ENCODE measurements around the gene NOS1AP. TPM values are rescaled to one million over a fixed set of nuclear protein-coding genes. Genes with fewer than 3 reads are reported as not detected.

The NOS1AP gene
- total and polyA plus RNA-seq, 2 donors (not counting 3 experiments of a cell fraction or from before 2014, with no cell fraction given), result 1.3 to 5.4 TPM

GRCh38 chr1:162145966-162146696 lies 76.6 kb downstream of the NOS1AP start:
- DNase-seq (ENCODE audit: low read depth, low spot score), result no peak
- Histone ChIP-seq H3K4me1 (ENCODE audit: control insufficient read depth, extremely low read depth, insufficient read depth, low read length) (no peaks in the 10 kb centered on the region), H3K79me2 (ENCODE audit: control insufficient read depth, insufficient read depth, low read length) (no peaks in the 10 kb centered on the region), H3K27me3 (ENCODE audit: control insufficient read depth in 2 of 2, insufficient read depth in 2 of 2, low read length in 2 of 2) (no peaks in the 10 kb centered on the region), H3K27ac (ENCODE audit: insufficient read depth, low read depth, low read length) (no peak overlapping the region), H3K9me3 (replicated peaks; ENCODE audit: control insufficient read depth, insufficient read depth, low read length) (no peaks in the 10 kb centered on the region), H4K20me1 (replicated peaks; ENCODE audit: control insufficient read depth, extremely low read depth, insufficient read depth, low read length) (no peaks in the 10 kb centered on the region), H3K36me3 (ENCODE audit: control insufficient read depth in 2 of 2, extremely low read depth in 1 of 2, insufficient read depth in 2 of 2, low read length in 2 of 2) (no peaks in the 10 kb centered on the region), H3K9me1 (replicated peaks; ENCODE audit: control insufficient read depth, extremely low read depth, insufficient read depth, low read length) (no peaks in the 10 kb centered on the region), H3K4me2 (ENCODE audit: insufficient read depth, low read length) (no peak overlapping the region), H3K4me3 (replicated peaks in 1 of 3; ENCODE audit: insufficient read depth in 1 of 3, low read depth in 1 of 3, low read length in 3 of 3) (no peak overlapping the region), H2AFZ (ENCODE audit: low read depth, low read length) (no peak overlapping the region), H3K9ac (replicated peaks; ENCODE audit: extremely low read depth, insufficient read depth, low read length) (no peak overlapping the region)
- dilution Hi-C loops (cut with MboI; ENCODE audit: extremely low pct_ligation_motif_present, low sequenced_read_pairs), result no loop called here
- ChIA-PET CTCF (interaction anchor here (1.2 kb wide), 1 partner anchor 10 kb away, joined by 3 read pairs; no protein-coding TSS in a partner anchor), POLR2A (no interaction called here)
- TF ChIP-seq GATA2 (IDR thresholded peaks at IDR 0.05; ENCODE audit: insufficient read depth, insufficient read length, low read depth, low read length) (no peak), MYC (IDR thresholded peaks at IDR 0.05; ENCODE audit: low read depth, low read length) (no peak), FOS (IDR thresholded peaks at IDR 0.05; ENCODE audit: borderline replicate concordance, insufficient read depth, low read length) (no peak), JUN (IDR thresholded peaks at IDR 0.05; ENCODE audit: borderline replicate concordance, insufficient read depth, insufficient read length, low read depth) (no peak)
- intact Hi-C loops (cut with micrococcal nuclease), result no loop called here
- BruUV-seq (replicated peaks), result no TSS peak
- no peak for FAIRE-seq

- POLR2A ChIA-PET, result no interaction called here
- TF ChIP-seq CTCF (IDR thresholded peaks at IDR 0.05; ENCODE audit: extremely low read depth in 1 of 2, insufficient read depth in 1 of 2, low read depth in 1 of 2, low read length in 2 of 2) (no peak), POLR2AphosphoS5 (IDR thresholded peaks at IDR 0.05; ENCODE audit: insufficient read depth, low read depth, low read length) (no peak), GATA2 (IDR thresholded peaks at IDR 0.05; ENCODE audit: insufficient read depth, insufficient read length, low read depth, low read length) (no peak), EZH2 (IDR thresholded peaks at IDR 0.05; ENCODE audit: borderline replicate concordance, low read depth, low read length, severe bottlenecking) (no peak), POLR2A (IDR thresholded peaks at IDR 0.05; ENCODE audit: low read depth, low read length) (no peak), FOS (IDR thresholded peaks at IDR 0.05; ENCODE audit: borderline replicate concordance, insufficient read depth, low read length) (no peak), MYC (IDR thresholded peaks at IDR 0.05; ENCODE audit: low read depth, low read length) (no peak), JUN (IDR thresholded peaks at IDR 0.05; ENCODE audit: borderline replicate concordance, insufficient read depth, insufficient read length, low read depth) (no peak), MAX (IDR thresholded peaks at IDR 0.05; ENCODE audit: insufficient read depth, insufficient read length) (no peak)
- no peak overlapping the region for H3K4me3 ChIP-seq (replicated peaks in 1 of 3; ENCODE audit: insufficient read depth in 1 of 3, low read depth in 1 of 3, low read length in 3 of 3)
- no peaks in the 10 kb centered on the region for H3K9me3 ChIP-seq (replicated peaks; ENCODE audit: control insufficient read depth, insufficient read depth, low read length)
- CTCF ChIA-PET, result interaction anchor here (0.8 kb wide), 1 partner anchor 11 kb away, joined by 3 read pairs; no protein-coding TSS in a partner anchor
- FAIRE-seq, result no peak
- H3K9me1 ChIP-seq (replicated peaks; ENCODE audit: control insufficient read depth, extremely low read depth, insufficient read depth, low read length), result no peaks in the 10 kb centered on the region
- no peak overlapping the region for H2AFZ ChIP-seq (ENCODE audit: low read depth, low read length)
- intact Hi-C loops (cut with micrococcal nuclease) (no loop called here), dilution Hi-C loops (cut with MboI; ENCODE audit: extremely low pct_ligation_motif_present, low sequenced_read_pairs) (no loop called here)
- no peaks in the 10 kb centered on the region for H3K27me3 ChIP-seq (ENCODE audit: control insufficient read depth in 2 of 2, insufficient read depth in 2 of 2, low read length in 2 of 2)
- no peak overlapping the region for H3K27ac ChIP-seq (ENCODE audit: insufficient read depth, low read depth, low read length)
- no TSS peak for BruUV-seq (replicated peaks)
- no peak overlapping the region for H3K9ac ChIP-seq (replicated peaks; ENCODE audit: extremely low read depth, insufficient read depth, low read length)
- no peaks in the 10 kb centered on the region for H3K36me3 ChIP-seq (ENCODE audit: control insufficient read depth in 2 of 2, extremely low read depth in 1 of 2, insufficient read depth in 2 of 2, low read length in 2 of 2)
- no peaks in the 10 kb centered on the region for H3K4me1 ChIP-seq (ENCODE audit: control insufficient read depth, extremely low read depth, insufficient read depth, low read length)
- no peak overlapping the region for H3K4me2 ChIP-seq (ENCODE audit: insufficient read depth, low read length)
- no peaks in the 10 kb centered on the region for H4K20me1 ChIP-seq (replicated peaks; ENCODE audit: control insufficient read depth, extremely low read depth, insufficient read depth, low read length)
- no peak for DNase-seq (ENCODE audit: low read depth, low spot score)
- no peaks in the 10 kb centered on the region for H3K79me2 ChIP-seq (ENCODE audit: control insufficient read depth, insufficient read depth, low read length)
Observed at GRCh38 chr1:162147760-162148159, 78.3 kb downstream of the NOS1AP start.
